HG03432 (cell line): ENCODE data around the gene WSCD1.

Experiments used
- ATAC-seq: cut with Tn5 transposase; IDR thresholded peaks from one replicate; pipeline ENCODE4 v1.9.1; 2021; ENCODE audit warnings: mild to moderate bottlenecking, moderate library complexity; ENCODE audit not compliant: unreplicated experiment

WSCD1 gene

GRCh38 chr17:6147042-6147441 lies 76.9 kb downstream of the WSCD1 start:
- ATAC-seq = no peak

- ATAC-seq = no peak
These were observed 83.2 kb downstream of the WSCD1 start for GRCh38 chr17:6153375-6153774.

GRCh38 chr17:6157716-6158115 lies 87.5 kb downstream of the WSCD1 start:
- no peak for ATAC-seq

GRCh38 chr17:6159541-6160231 lies 89.5 kb downstream of the WSCD1 start:
- ATAC-seq = no peak

GRCh38 chr17:6160232-6160555 lies 90.0 kb downstream of the WSCD1 start:
- ATAC-seq = no peak

- ATAC-seq = no peak
These were observed 91.0 kb downstream of the WSCD1 start for GRCh38 chr17:6160911-6161855.

- ATAC-seq = no peak
These were observed 92.0 kb downstream of the WSCD1 start for GRCh38 chr17:6162216-6162615.

- ATAC-seq = no peak
These were observed 92.7 kb downstream of the WSCD1 start for GRCh38 chr17:6162892-6163291.

GRCh38 chr17:6163612-6164333 lies 93.6 kb downstream of the WSCD1 start:
- ATAC-seq = no peak

- ATAC-seq = no peak
These were observed 94.8 kb downstream of the WSCD1 start for GRCh38 chr17:6164996-6165395.

- no peak for ATAC-seq
These were observed 95.6 kb downstream of the WSCD1 start for GRCh38 chr17:6165806-6166205.

GRCh38 chr17:6166492-6167179 lies 96.5 kb downstream of the WSCD1 start:
- ATAC-seq = no peak

GRCh38 chr17:6168296-6168695 lies 98.1 kb downstream of the WSCD1 start:
- no peak for ATAC-seq

- ATAC-seq = no peak
These were observed 100.2 kb downstream of the WSCD1 start for GRCh38 chr17:6170349-6170748.

GRCh38 chr17:6172642-6173330 lies 102.6 kb downstream of the WSCD1 start:
- ATAC-seq = no peak

GRCh38 chr17:6173653-6174052 lies 103.5 kb downstream of the WSCD1 start:
- no peak for ATAC-seq
